ENCODE results near the gene EMSY. TPM values are rescaled to one million over a fixed set of nuclear protein-coding genes. Genes with fewer than 3 reads are reported as not detected.

EMSY gene
- total and polyA plus RNA-seq, 9 of the 15 experiments (the other 6 are each of a cell fraction or from before 2014, with no cell fraction given): 12.7 to 25.4 (median 17.9) TPM

DNA sequence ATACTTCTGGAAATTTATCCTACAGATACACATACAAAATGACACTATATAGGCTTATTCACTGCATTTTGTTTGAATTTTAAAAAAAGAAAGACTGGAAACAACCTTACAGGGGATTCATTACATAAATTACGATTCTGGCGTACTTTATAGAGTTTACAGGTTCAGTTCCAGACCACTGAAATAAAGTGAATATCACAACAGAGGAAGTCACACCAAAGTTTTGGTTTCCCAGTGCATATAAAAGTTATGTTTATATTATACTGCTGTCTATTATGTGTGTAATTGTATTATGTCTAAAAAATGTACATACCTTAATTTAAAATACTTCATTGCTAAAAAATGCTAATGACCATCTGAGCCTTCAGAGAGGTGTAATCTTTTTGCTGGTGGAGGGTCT, 62.0 kb downstream of the EMSY start:
- no peak overlapping the region for H3K9ac ChIP-seq (ENCODE audit: insufficient read depth in 1 of 2, low read depth in 2 of 2, low read length in 2 of 2)
- no peaks in the 10 kb centered on the region for H3K27me3 ChIP-seq (ENCODE audit: control insufficient read depth in 2 of 2, insufficient read depth in 2 of 2, low read length in 2 of 2)
- in situ Hi-C loops (cut with MboI) (no loop called here), intact Hi-C loops (cut with micrococcal nuclease) (no loop called here)
- POLR2A ChIA-PET: interaction anchor here (0.6 to 2.5 kb wide), 2 partner anchors 15 to 132 kb away, joined by 4 to 7 read pairs; no protein-coding TSS in a partner anchor
- no peaks in the 10 kb centered on the region for H3K9me3 ChIP-seq (replicated peaks; ENCODE audit: control insufficient read depth, insufficient read depth, low read depth, low read length)
- no peaks in the 10 kb centered on the region for H3K9me1 ChIP-seq (ENCODE audit: control insufficient read depth, insufficient read depth, low read length)
- H3K4me1 ChIP-seq (replicated peaks in 1 of 2; ENCODE audit: control insufficient read depth in 2 of 2, insufficient read depth in 2 of 2, low read length in 2 of 2): no peaks in the 10 kb centered on the region
- no peak overlapping the region for H3K4me2 ChIP-seq (ENCODE audit: insufficient read depth, low read length)
- BruUV-seq (replicated peaks): no TSS peak
- CTCF ChIA-PET (ENCODE audit: low intra/inter-chr PET ratio): no interaction called here
- no peak for DNase-seq (ENCODE audit: extremely low read depth in 1 of 4, low spot score in 3 of 4)
- 97% methylated on average over 2 of the region's 2 CpGs for WGBS (ENCODE audit: insufficient coverage, low coverage, missing lambda C conversion rate)
- peaks cover 4% of the 10 kb centered on the region; the same call in 1 of the 3 replicates for H3K36me3 ChIP-seq (ENCODE audit: control insufficient read depth, insufficient read depth, low read length)
- H3K4me3 ChIP-seq: no peak overlapping the region
- no peak for TF ChIP-seq HSF4 (CRISPR knock-in tag; IDR thresholded peaks at IDR 0.05; ENCODE audit: borderline replicate concordance)
- TF ChIP-seq MXD1 (CRISPR knock-in tag; IDR thresholded peaks at IDR 0.05; ENCODE audit: borderline replicate concordance, poor library complexity, severe bottlenecking): no peak
- no peak for TF ChIP-seq HMG20A (CRISPR knock-in tag; conservative IDR thresholded peaks at IDR 0.05)
- TF ChIP-seq, protein P1, sequence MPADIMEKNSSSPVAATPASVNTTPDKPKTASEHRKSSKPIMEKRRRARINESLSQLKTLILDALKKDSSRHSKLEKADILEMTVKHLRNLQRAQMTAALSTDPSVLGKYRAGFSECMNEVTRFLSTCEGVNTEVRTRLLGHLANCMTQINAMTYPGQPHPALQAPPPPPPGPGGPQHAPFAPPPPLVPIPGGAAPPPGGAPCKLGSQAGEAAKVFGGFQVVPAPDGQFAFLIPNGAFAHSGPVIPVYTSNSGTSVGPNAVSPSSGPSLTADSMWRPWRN (IDR thresholded peaks at IDR 0.05; ENCODE audit: low read depth): no peak
- TF ChIP-seq, protein P2, sequence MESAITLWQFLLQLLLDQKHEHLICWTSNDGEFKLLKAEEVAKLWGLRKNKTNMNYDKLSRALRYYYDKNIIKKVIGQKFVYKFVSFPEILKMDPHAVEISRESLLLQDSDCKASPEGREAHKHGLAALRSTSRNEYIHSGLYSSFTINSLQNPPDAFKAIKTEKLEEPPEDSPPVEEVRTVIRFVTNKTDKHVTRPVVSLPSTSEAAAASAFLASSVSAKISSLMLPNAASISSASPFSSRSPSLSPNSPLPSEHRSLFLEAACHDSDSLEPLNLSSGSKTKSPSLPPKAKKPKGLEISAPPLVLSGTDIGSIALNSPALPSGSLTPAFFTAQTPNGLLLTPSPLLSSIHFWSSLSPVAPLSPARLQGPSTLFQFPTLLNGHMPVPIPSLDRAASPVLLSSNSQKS (CRISPR knock-in tag; IDR thresholded peaks at IDR 0.05): no peak
- no peak for TF ChIP-seq ZNF280B (CRISPR knock-in tag; IDR thresholded peaks at IDR 0.05)
- TF ChIP-seq, protein P3, sequence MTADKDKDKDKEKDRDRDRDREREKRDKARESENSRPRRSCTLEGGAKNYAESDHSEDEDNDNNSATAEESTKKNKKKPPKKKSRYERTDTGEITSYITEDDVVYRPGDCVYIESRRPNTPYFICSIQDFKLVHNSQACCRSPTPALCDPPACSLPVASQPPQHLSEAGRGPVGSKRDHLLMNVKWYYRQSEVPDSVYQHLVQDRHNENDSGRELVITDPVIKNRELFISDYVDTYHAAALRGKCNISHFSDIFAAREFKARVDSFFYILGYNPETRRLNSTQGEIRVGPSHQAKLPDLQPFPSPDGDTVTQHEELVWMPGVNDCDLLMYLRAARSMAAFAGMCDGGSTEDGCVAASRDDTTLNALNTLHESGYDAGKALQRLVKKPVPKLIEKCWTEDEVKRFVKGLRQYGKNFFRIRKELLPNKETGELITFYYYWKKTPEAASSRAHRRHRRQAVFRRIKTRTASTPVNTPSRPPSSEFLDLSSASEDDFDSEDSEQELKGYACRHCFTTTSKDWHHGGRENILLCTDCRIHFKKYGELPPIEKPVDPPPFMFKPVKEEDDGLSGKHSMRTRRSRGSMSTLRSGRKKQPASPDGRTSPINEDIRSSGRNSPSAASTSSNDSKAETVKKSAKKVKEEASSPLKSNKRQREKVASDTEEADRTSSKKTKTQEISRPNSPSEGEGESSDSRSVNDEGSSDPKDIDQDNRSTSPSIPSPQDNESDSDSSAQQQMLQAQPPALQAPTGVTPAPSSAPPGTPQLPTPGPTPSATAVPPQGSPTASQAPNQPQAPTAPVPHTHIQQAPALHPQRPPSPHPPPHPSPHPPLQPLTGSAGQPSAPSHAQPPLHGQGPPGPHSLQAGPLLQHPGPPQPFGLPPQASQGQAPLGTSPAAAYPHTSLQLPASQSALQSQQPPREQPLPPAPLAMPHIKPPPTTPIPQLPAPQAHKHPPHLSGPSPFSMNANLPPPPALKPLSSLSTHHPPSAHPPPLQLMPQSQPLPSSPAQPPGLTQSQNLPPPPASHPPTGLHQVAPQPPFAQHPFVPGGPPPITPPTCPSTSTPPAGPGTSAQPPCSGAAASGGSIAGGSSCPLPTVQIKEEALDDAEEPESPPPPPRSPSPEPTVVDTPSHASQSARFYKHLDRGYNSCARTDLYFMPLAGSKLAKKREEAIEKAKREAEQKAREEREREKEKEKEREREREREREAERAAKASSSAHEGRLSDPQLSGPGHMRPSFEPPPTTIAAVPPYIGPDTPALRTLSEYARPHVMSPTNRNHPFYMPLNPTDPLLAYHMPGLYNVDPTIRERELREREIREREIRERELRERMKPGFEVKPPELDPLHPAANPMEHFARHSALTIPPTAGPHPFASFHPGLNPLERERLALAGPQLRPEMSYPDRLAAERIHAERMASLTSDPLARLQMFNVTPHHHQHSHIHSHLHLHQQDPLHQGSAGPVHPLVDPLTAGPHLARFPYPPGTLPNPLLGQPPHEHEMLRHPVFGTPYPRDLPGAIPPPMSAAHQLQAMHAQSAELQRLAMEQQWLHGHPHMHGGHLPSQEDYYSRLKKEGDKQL (CRISPR knock-in tag; IDR thresholded peaks at IDR 0.05; ENCODE audit: borderline replicate concordance): no peak
- TF ChIP-seq TARDBP (IDR thresholded peaks at IDR 0.05): no peak
- no peak for TF ChIP-seq EGR1 (conservative IDR thresholded peaks at IDR 0.05)
- H3K79me2 ChIP-seq (ENCODE audit: control insufficient read depth, insufficient read depth, low read length): no peaks in the 10 kb centered on the region
- ATAC-seq: no peak
- H2AFZ ChIP-seq (ENCODE audit: low read depth, low read length): no peak overlapping the region
- no peak overlapping the region for H3K27ac ChIP-seq (ENCODE audit: extremely low read depth, low read depth, low read length)
- no peak for FAIRE-seq
- no peaks in the 10 kb centered on the region for H4K20me1 ChIP-seq (replicated peaks; ENCODE audit: control insufficient read depth, insufficient read depth, low read length)

Measured in K562 (cell line).